Measurements from ENCODE around the gene FAM53C.

GRCh38 chr5:138352722-138353559, 14.9 kb downstream of the FAM53C start:
- TF ChIP-seq POLR2AphosphoS5 (IDR thresholded peaks at IDR 0.05; ENCODE audit: low read depth, low read length) (no peak), POLR2A (IDR thresholded peaks at IDR 0.05; ENCODE audit: low read depth, low read length) (no peak)
